ENCODE results near the gene KRT80.
A peak's percentile ranks its signal among the peaks of the same experiment; 100 is the strongest.

KRT80 gene

GRCh38 chr12:52229836-52230343 is 38.1 kb upstream of the KRT80 start:
- DNase-seq (ENCODE audit: low read depth in 2 of 2, low spot score in 1 of 2) = no peak

- no peak for DNase-seq (ENCODE audit: low read depth in 2 of 2, low spot score in 1 of 2)
Observed at GRCh38 chr12:52228931-52229330, 37.1 kb upstream of the KRT80 start.

GRCh38 chr12:52228366-52228765 is 36.6 kb upstream of the KRT80 start:
- no peak for DNase-seq (ENCODE audit: low read depth in 2 of 2, low spot score in 1 of 2)

- no peak for DNase-seq (ENCODE audit: low read depth in 2 of 2, low spot score in 1 of 2)
Observed at GRCh38 chr12:52227606-52228166, 35.9 kb upstream of the KRT80 start.

GRCh38 chr12:52226446-52226845 is 34.6 kb upstream of the KRT80 start:
- no peak for DNase-seq (ENCODE audit: low read depth in 2 of 2, low spot score in 1 of 2)

GRCh38 chr12:52225752-52226151 is 33.9 kb upstream of the KRT80 start:
- no peak for DNase-seq (ENCODE audit: low read depth in 2 of 2, low spot score in 1 of 2)

- DNase-seq (ENCODE audit: low read depth in 2 of 2, low spot score in 1 of 2) = no peak
Observed at GRCh38 chr12:52224151-52224550, 32.3 kb upstream of the KRT80 start.

GRCh38 chr12:52223406-52224039 is 31.7 kb upstream of the KRT80 start:
- DNase-seq (ENCODE audit: low read depth in 2 of 2, low spot score in 1 of 2) = no peak

- no peak for DNase-seq (ENCODE audit: low read depth in 2 of 2, low spot score in 1 of 2)
Observed at GRCh38 chr12:52222692-52223091, 30.9 kb upstream of the KRT80 start.

- DNase-seq (ENCODE audit: low read depth in 2 of 2, low spot score in 1 of 2) = peak in 1 of 2 donors; percentile 18
Observed at GRCh38 chr12:52221912-52222457, 30.2 kb upstream of the KRT80 start.

- no peak for DNase-seq (ENCODE audit: low read depth in 2 of 2, low spot score in 1 of 2)
Observed at GRCh38 chr12:52221070-52221781, 29.4 kb upstream of the KRT80 start.

- no peak for DNase-seq (ENCODE audit: low read depth in 2 of 2, low spot score in 1 of 2)
Observed at GRCh38 chr12:52220477-52220876, 28.7 kb upstream of the KRT80 start.

- no peak for DNase-seq (ENCODE audit: low read depth in 2 of 2, low spot score in 1 of 2)
Observed at GRCh38 chr12:52218001-52218400, 26.2 kb upstream of the KRT80 start.

GRCh38 chr12:52217223-52217622 is 25.4 kb upstream of the KRT80 start:
- DNase-seq (ENCODE audit: low read depth in 2 of 2, low spot score in 1 of 2) = no peak

GRCh38 chr12:52216807-52217206 is 25.0 kb upstream of the KRT80 start:
- no peak for DNase-seq (ENCODE audit: low read depth in 2 of 2, low spot score in 1 of 2)

GRCh38 chr12:52216100-52216499 is 24.3 kb upstream of the KRT80 start:
- DNase-seq (ENCODE audit: low read depth in 2 of 2, low spot score in 1 of 2) = no peak

- DNase-seq (ENCODE audit: low read depth in 2 of 2, low spot score in 1 of 2) = no peak
Observed at GRCh38 chr12:52215587-52216031, 23.8 kb upstream of the KRT80 start.

- DNase-seq (ENCODE audit: low read depth in 2 of 2, low spot score in 1 of 2) = no peak
Observed at GRCh38 chr12:52214421-52214802, 22.6 kb upstream of the KRT80 start.

GRCh38 chr12:52213564-52214420 is 22.0 kb upstream of the KRT80 start:
- no peak for DNase-seq (ENCODE audit: low read depth in 2 of 2, low spot score in 1 of 2)

- DNase-seq (ENCODE audit: low read depth in 2 of 2, low spot score in 1 of 2) = no peak
Observed at GRCh38 chr12:52212701-52213563, 21.1 kb upstream of the KRT80 start.

Data from stimulated activated CD8-positive, alpha-beta memory T cell treated with anti-CD3 and anti-CD28 coated beads, Interleukin-4, amount 100 ng/mL, for 1 hour (primary cell).